ENCODE measurements around the gene SLC9A3. TPM values are rescaled to one million over a fixed set of nuclear protein-coding genes. Genes with fewer than 3 reads are reported as not detected.
"Not testable (repeated sequence)": the region's sequence is repeated elsewhere in the genome, so short reads cannot be mapped to it uniquely, and the experiment has no call there.

The SLC9A3 gene
- total RNA-seq, 2 experiments from 2014 or later = 2.3 to 2.5 TPM

- intact Hi-C loops (cut with DNase I, micrococcal nuclease) = no loop called here
- DNase-seq = no peak
- Histone ChIP-seq H3K27me3 (ENCODE audit: control insufficient read depth in 1 of 2, insufficient read depth in 2 of 2, low read length in 2 of 2) (peaks cover 23% of the 10 kb centered on the region in 2 experiments), H3K4me1 (ENCODE audit: insufficient read depth, low read length) (peaks cover 42% of the 10 kb centered on the region), H3K27ac (ENCODE audit: low read depth in 1 of 2, low read length in 2 of 2) (no peak overlapping the region), H3K4me3 (ENCODE audit: low read length) (no peak overlapping the region), H3K36me3 (ENCODE audit: insufficient read depth, low read length) (peaks cover 6% of the 10 kb centered on the region), H3K9me3 (ENCODE audit: control insufficient read depth in 1 of 2, insufficient read depth in 1 of 2, low read length in 2 of 2) (peaks cover 0 to 44% of the 10 kb centered on the region in 2 experiments)
- peaks cover 30% of the 10 kb centered on the region for H3K27me3 Mint-ChIP-seq
- H3K4me1 Mint-ChIP-seq (ENCODE audit: low read depth) = peaks cover 18% of the 10 kb centered on the region
- peak overlapping the region; percentile 45 for H3K4me3 Mint-ChIP-seq
- ChIA-PET POLR2A (interaction anchor here (1.2 kb wide), 1 partner anchor 12 kb away, joined by 3 read pairs; no protein-coding TSS in a partner anchor), CTCF (no interaction called here)
- ATAC-seq (ENCODE audit: poor library complexity) = no peak
- TF ChIP-seq CTCF (IDR thresholded peaks at IDR 0.05) = no peak
- no peak overlapping the region for H3K27ac Mint-ChIP-seq
- H3K9me3 Mint-ChIP-seq = no peaks in the 10 kb centered on the region
- H3K36me3 Mint-ChIP-seq (ENCODE audit: low read depth) = peaks cover 6% of the 10 kb centered on the region
These were observed 48.5 kb downstream of the SLC9A3 start for GRCh38 chr5:475704-476101.

GRCh38 chr5:474840-475661 is 49.2 kb downstream of the SLC9A3 start:
- no peak for TF ChIP-seq CTCF (IDR thresholded peaks at IDR 0.05)
- peaks cover 23% of the 10 kb centered on the region in 2 experiments for H3K27me3 ChIP-seq (ENCODE audit: control insufficient read depth in 1 of 2, insufficient read depth in 2 of 2, low read length in 2 of 2)
- ATAC-seq (ENCODE audit: poor library complexity) (no peak), DNase-seq (peak in 3 of 14 experiments; percentile 10 to 35 (median 14))
- peak overlapping the region; percentile 41 for H3K4me3 ChIP-seq (ENCODE audit: low read length)
- Mint-ChIP-seq H3K36me3 (ENCODE audit: low read depth) (peaks cover 11% of the 10 kb centered on the region), H3K4me3 (peak overlapping the region; percentile 80), H3K27ac (no peak overlapping the region), H3K9me3 (no peaks in the 10 kb centered on the region), H3K27me3 (peaks cover 25% of the 10 kb centered on the region), H3K4me1 (ENCODE audit: low read depth) (peaks cover 23% of the 10 kb centered on the region)
- ChIA-PET CTCF (no interaction called here), POLR2A (interaction anchor here (1.2 kb wide), 1 partner anchor 11 kb away, joined by 3 read pairs; no protein-coding TSS in a partner anchor)
- peaks cover 42% of the 10 kb centered on the region for H3K4me1 ChIP-seq (ENCODE audit: insufficient read depth, low read length)
- intact Hi-C loops (cut with DNase I, micrococcal nuclease) = loop anchor here in 1 of 2 experiments (5.0 kb wide), 2 partner anchors 203 to 253 kb away; partner anchors contain the start of gene PDCD6
- H3K9me3 ChIP-seq (ENCODE audit: control insufficient read depth in 1 of 2, insufficient read depth in 1 of 2, low read length in 2 of 2) = peaks cover 0 to 39% of the 10 kb centered on the region in 2 experiments
- H3K27ac ChIP-seq (ENCODE audit: low read depth in 1 of 2, low read length in 2 of 2) = no peak overlapping the region
- peaks cover 7% of the 10 kb centered on the region for H3K36me3 ChIP-seq (ENCODE audit: insufficient read depth, low read length)

GRCh38 chr5:474232-474839 is 49.9 kb downstream of the SLC9A3 start:
- peak overlapping the region; percentile 75 for H3K4me3 ChIP-seq (ENCODE audit: low read length)
- DNase-seq = peak in 1 of 14 experiments; percentile 3
- H3K27ac Mint-ChIP-seq; ATAC-seq (ENCODE audit: poor library complexity); H3K27ac ChIP-seq (ENCODE audit: low read depth in 1 of 2, low read length in 2 of 2); H3K9me3 Mint-ChIP-seq; CTCF ChIA-PET: not testable (repeated sequence)
- H3K27me3 ChIP-seq (ENCODE audit: control insufficient read depth in 1 of 2, insufficient read depth in 2 of 2, low read length in 2 of 2) = peaks cover 23% of the 10 kb centered on the region in 2 experiments
- peaks cover 0 to 33% of the 10 kb centered on the region in 2 experiments for H3K9me3 ChIP-seq (ENCODE audit: control insufficient read depth in 1 of 2, insufficient read depth in 1 of 2, low read length in 2 of 2)
- peaks cover 20% of the 10 kb centered on the region for H3K27me3 Mint-ChIP-seq
- H3K36me3 Mint-ChIP-seq (ENCODE audit: low read depth) = peaks cover 16% of the 10 kb centered on the region
- H3K4me1 ChIP-seq (ENCODE audit: insufficient read depth, low read length) = peaks cover 42% of the 10 kb centered on the region
- POLR2A ChIA-PET = interaction anchor here (0.9 to 3.2 kb wide), 3 partner anchors 10 to 137 kb away, joined by 3 to 22 read pairs (median 17); no protein-coding TSS in a partner anchor
- peaks cover 27% of the 10 kb centered on the region for H3K4me1 Mint-ChIP-seq (ENCODE audit: low read depth)
- H3K36me3 ChIP-seq (ENCODE audit: insufficient read depth, low read length) = peaks cover 12% of the 10 kb centered on the region
- H3K4me3 Mint-ChIP-seq = peak overlapping the region; percentile 80
- intact Hi-C loops (cut with DNase I, micrococcal nuclease) = loop anchor here in 1 of 2 experiments (5.0 kb wide), 2 partner anchors 202 to 252 kb away; partner anchors contain the start of gene PDCD6
